Smooth muscle cell (in vitro differentiated cells): Measurements from ENCODE around the gene FAM181A. TPM values are rescaled to one million over a fixed set of nuclear protein-coding genes. Genes with fewer than 3 reads are reported as not detected.

Experiments
- DNase-seq: peaks from one replicate; lab custom pipeline; 2025; ENCODE audit not compliant: unreplicated experiment; lab: John Stamatoyannopoulos, UW
- H2AFZ ChIP-seq: fragments of 200-600 bp; sonication (generic); 2 replicates; pipeline ENCODE4 v1.6.0; 2016; ENCODE audit warnings: antibody characterized with exemption, low read depth, mild to moderate bottlenecking
- H3F3A ChIP-seq: fragments of 200-600 bp; sonication (generic); 2 replicates; pipeline ENCODE4 v1.6.0; 2017; ENCODE audit warnings: antibody characterized with exemption, low read depth
- H3K27ac ChIP-seq: fragments of 200-600 bp; sonication (generic); 2 replicates; pipeline ENCODE4 v1.5.1; 2016; ENCODE audit warnings: low read depth, mild to moderate bottlenecking
- H3K27me3 ChIP-seq: fragments of 200-600 bp; sonication (generic); 2 replicates; pipeline ENCODE4 v1.6.1; 2016; ENCODE audit warnings: low read depth, mild to moderate bottlenecking
- H3K36me3 ChIP-seq: fragments of 200-600 bp; sonication (generic); 2 replicates; pipeline ENCODE4 v1.5.1; 2016; ENCODE audit warnings: low read depth
- H3K4me1 ChIP-seq: fragments of 200-600 bp; sonication (generic); 2 replicates; pipeline ENCODE4 v1.5.1; 2016; ENCODE audit warnings: low read depth
- H3K4me2 ChIP-seq: fragments of 200-600 bp; sonication (generic); 2 replicates; pipeline ENCODE4 v1.6.0; 2016; ENCODE audit warnings: mild to moderate bottlenecking
- H3K4me3 ChIP-seq: fragments of 200-600 bp; sonication (generic); 2 replicates; pipeline ENCODE4 v1.5.1; 2016; ENCODE audit warnings: mild to moderate bottlenecking
- H3K79me2 ChIP-seq: fragments of 200-600 bp; sonication (generic); 2 replicates; pipeline ENCODE4 v1.6.0; 2016; ENCODE audit warnings: low read depth, mild to moderate bottlenecking
- H3K9ac ChIP-seq: fragments of 200-600 bp; sonication (generic); 2 replicates; pipeline ENCODE4 v1.6.0; 2016; ENCODE audit warnings: low read depth
- H3K9me3 ChIP-seq: fragments of 200-600 bp; sonication (generic); replicated peaks from 2 replicates; pipeline ENCODE4 v1.5.1; 2016; ENCODE audit warnings: low read depth
- H4K20me1 ChIP-seq: fragments of 200-600 bp; sonication (generic); 2 replicates; pipeline ENCODE4 v1.6.0; 2016; ENCODE audit warnings: low read depth
- WGBS: methylation state at CpG from one replicate; pipeline ENCODE4 v1.1.7; 2016; ENCODE audit warnings: low lambda C conversion rate; 5-methylcytosine and 5-hydroxymethylcytosine counted together
- polyA plus RNA-seq: library from polyadenylated mRNA; unstranded; fragments of >200 nt; fragmentation: Nextera tagmentation; extraction: Ambion mirVana; gene quantifications from 2 replicates; pipeline ENCODE4 v1.2.1, GENCODE V29; 2016
- total RNA-seq: library from RNA; depleted of rRNA; stranded (reverse); fragments of >200 nt; gene quantifications from 2 replicates; pipeline ENCODE4 v1.2.3, GENCODE V29; 2014
- TF ChIP-seq, protein P1 (sequence below): fragments of 200-600 bp; sonication (generic); IDR thresholded peaks from 2 replicates; pipeline ENCODE4 v1.5.1; 2017; ENCODE audit warnings: borderline replicate concordance, mild to moderate bottlenecking, antibody characterized with exemption; ENCODE audit not compliant: insufficient read depth, poor library complexity, severe bottlenecking

Gene FAM181A
- total and polyA plus RNA-seq, 2 experiments from 2014 or later: not detected

- H3K4me1 ChIP-seq: peaks cover 8% of the 10 kb centered on the region
- no peaks in the 10 kb centered on the region for H3K79me2 ChIP-seq
- H3K27ac ChIP-seq: no peak overlapping the region
- no peak overlapping the region for H3K4me3 ChIP-seq
- no peak overlapping the region for H3K4me2 ChIP-seq
- no peaks in the 10 kb centered on the region for H3K27me3 ChIP-seq
- TF ChIP-seq, protein P1, sequence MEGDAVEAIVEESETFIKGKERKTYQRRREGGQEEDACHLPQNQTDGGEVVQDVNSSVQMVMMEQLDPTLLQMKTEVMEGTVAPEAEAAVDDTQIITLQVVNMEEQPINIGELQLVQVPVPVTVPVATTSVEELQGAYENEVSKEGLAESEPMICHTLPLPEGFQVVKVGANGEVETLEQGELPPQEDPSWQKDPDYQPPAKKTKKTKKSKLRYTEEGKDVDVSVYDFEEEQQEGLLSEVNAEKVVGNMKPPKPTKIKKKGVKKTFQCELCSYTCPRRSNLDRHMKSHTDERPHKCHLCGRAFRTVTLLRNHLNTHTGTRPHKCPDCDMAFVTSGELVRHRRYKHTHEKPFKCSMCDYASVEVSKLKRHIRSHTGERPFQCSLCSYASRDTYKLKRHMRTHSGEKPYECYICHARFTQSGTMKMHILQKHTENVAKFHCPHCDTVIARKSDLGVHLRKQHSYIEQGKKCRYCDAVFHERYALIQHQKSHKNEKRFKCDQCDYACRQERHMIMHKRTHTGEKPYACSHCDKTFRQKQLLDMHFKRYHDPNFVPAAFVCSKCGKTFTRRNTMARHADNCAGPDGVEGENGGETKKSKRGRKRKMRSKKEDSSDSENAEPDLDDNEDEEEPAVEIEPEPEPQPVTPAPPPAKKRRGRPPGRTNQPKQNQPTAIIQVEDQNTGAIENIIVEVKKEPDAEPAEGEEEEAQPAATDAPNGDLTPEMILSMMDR: no peak
- no peaks in the 10 kb centered on the region for H3K36me3 ChIP-seq
- no peak overlapping the region for H3K9ac ChIP-seq
- no peaks in the 10 kb centered on the region for H3K9me3 ChIP-seq
- no peak overlapping the region for H2AFZ ChIP-seq
- no peaks in the 10 kb centered on the region for H3F3A ChIP-seq
- no peak for DNase-seq
- WGBS: 86% methylated on average over 12 of the region's 12 CpGs
- no peaks in the 10 kb centered on the region for H4K20me1 ChIP-seq
These were observed 38.1 kb upstream of the FAM181A start for GRCh38 chr14:93888995-93889394.

DNA sequence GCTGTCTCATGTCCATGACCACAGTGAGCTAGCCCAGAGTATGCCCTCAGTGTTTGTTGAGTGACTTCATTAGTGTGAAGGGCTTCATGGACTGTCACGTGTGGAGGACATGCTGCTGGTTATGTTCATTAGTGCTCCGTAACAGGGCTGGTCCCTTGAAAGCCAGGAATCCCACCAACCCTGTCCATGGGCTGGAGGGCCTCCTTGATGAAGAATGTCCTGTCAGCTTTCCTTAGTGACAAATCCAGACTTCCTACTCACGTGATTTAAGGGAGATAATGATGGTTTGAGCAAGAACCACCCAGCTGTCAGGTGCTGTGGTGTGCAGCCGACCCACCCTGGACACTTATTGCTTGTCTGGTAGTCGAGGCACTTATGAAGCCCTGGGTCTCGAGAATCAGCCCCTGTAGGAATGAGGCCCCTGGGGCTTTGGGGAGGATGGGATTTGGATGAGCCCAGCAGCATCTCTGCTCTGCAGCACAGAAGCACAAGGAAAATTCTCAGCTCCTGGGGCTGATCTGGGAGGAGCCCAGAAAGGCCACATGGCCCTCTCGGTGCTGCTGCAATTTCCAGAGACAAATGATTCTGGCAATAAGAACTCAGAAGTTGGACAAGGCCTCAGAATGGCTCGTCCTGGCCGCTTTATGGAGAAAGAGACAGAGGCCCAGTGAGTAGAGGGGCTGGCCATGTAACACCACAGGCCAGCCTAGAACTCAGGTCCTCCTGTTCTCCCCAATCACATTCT, 37.2 kb upstream of the FAM181A start:
- Histone ChIP-seq H3K4me2 (no peak overlapping the region), H3K4me3 (no peak overlapping the region), H3K4me1 (peaks cover 8% of the 10 kb centered on the region), H4K20me1 (no peaks in the 10 kb centered on the region), H3K27me3 (no peaks in the 10 kb centered on the region), H3K9ac (no peak overlapping the region), H3K36me3 (no peaks in the 10 kb centered on the region), H3K27ac (no peak overlapping the region), H2AFZ (no peak overlapping the region), H3K9me3 (no peaks in the 10 kb centered on the region), H3F3A (no peaks in the 10 kb centered on the region), H3K79me2 (no peaks in the 10 kb centered on the region)
- WGBS: 75% methylated on average over 9 of the region's 9 CpGs
- DNase-seq: no peak
- TF ChIP-seq, protein P1: no peak

DNA sequence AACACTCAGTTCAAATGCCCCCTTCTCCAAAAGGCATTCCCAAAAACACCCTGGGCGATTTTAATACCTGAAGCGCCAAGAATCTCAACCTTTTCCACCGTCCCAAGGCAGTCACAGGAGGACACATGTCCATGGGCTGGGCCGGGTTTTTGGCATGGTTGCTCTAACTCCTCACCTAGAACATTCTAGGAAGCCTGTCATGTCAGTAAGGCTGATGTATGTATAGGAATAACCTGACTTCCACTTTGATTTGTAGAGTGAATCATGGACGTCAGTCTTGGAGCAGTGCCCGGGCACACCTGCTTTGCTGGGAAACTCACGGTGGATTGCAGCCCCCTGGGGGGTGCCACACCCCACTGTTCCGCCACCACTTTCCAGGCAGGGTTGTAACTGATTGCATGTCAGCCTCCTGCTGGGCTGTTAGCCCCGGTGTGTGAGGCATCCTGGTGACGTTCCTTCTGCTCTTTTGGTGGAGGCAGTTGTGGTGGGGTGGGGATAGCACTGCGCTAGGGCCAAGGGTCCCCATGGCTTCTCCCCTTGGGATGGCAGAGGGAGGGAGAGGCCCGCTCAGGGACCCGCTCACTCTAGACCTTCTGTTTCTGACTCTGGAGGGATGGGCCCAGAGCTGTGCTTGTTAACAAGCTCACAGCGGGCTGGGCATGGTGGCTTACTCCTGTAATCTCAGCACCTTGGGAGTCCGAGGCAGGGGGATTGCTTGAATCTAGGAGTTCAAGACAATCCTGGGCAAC, 35.2 kb upstream of the FAM181A start:
- no peaks in the 10 kb centered on the region for H3K79me2 ChIP-seq
- H3K4me3 ChIP-seq: no peak overlapping the region
- no peaks in the 10 kb centered on the region for H3K36me3 ChIP-seq
- TF ChIP-seq, protein P1: no peak
- no peak overlapping the region for H3K27ac ChIP-seq
- DNase-seq: no peak
- H3F3A ChIP-seq: no peaks in the 10 kb centered on the region
- no peak overlapping the region for H3K4me2 ChIP-seq
- 85% methylated on average over 15 of the region's 15 CpGs for WGBS
- peaks cover 8% of the 10 kb centered on the region for H3K4me1 ChIP-seq
- no peaks in the 10 kb centered on the region for H4K20me1 ChIP-seq
- H2AFZ ChIP-seq: no peak overlapping the region
- H3K9ac ChIP-seq: no peak overlapping the region
- H3K9me3 ChIP-seq: no peaks in the 10 kb centered on the region
- H3K27me3 ChIP-seq: no peaks in the 10 kb centered on the region
